D341Med (cell line): Measurements from ENCODE around the gene MAN1A1.

Experiments used
- DNase-seq: peaks from one replicate; pipeline ENCODE4 v3.0.0; 2012; ENCODE audit warnings: low spot score

The MAN1A1 gene

DNA sequence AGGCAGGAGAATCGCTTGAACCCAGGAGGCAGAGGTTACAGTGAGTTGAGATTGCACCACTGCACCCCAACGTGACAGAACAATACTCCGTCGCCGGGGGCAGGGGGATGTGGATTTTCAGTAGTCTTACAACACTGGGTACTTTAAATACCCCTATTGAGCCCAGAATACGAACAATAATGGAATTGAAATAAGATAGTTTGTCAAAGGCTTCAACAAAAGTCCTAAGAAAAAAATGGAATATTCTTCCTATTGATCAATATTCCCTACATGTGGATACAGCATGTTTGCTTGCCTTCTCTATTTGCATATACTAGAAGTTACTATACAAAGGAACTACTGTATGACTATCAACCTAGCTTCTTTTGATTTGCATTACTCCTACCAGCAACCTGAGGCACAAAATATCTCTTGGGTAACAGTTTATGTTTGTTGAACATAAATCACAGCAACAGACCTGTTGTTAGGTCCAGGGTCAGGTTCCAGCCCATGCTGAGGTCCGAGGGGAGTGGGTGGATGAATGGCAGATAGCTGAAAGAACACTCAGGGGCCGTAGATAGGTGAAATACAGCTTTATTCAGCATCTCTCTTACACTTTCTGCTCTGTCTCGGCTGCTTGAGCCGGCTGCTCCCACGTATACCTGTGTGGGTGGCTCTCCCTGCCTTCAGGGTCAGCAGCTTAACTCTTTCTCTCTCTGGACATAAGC, 23.8 kb downstream of the MAN1A1 start:
- no peak for DNase-seq

DNA sequence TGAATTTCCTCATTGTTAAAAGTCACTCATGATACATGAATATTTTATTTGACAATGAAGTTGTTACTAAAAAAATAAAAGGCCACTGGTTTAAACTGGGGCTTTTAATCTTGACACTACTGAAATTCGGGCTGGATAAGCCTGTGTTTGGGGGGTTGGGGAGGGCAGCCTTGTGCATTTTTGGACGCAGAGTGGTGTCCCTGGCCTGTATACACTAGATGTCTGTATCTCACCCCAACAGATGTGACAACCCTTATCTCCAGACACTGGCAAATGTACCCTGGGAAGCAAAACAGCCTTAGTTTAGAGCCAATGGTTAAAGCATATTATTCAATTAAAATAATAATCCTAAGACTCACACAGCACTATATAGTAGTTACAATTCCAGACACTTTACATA, 24.8 kb downstream of the MAN1A1 start:
- DNase-seq = no peak

DNA sequence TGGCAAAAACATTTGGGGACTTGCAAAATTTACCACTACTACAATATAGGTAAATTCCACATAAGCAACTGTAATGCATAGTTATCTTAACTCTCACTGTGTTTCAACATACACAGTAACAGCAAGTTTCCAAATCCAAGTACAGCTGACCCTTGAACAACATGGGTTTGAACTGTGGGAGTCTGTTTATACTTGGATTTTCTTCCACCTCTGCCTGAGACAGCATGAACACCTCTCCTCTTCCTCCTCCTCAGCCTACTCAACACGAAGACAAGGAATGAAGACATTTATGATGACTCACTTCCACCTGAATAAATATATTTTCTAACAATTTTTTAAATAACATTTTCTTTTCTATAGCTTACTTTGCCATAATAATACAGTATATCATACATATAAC, 25.6 kb downstream of the MAN1A1 start:
- DNase-seq = no peak

DNA sequence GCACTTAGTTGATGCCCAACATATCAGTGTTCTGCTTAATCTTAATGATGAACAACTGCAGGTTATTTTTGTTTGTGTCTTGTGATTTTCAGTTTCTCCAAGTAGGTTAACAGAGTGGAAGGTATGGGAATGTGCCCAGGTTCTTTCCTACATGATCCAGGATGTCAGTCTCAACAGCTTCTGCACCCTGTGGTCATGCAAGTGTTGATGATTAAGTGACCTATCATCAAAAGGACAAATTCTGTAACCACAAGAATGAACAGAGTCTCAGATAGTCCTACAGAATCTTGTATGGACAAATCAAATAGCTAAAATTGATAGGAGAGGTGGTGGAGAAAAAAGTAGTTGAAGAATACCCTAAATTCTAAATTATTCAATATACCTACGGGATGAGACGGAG, 26.1 kb downstream of the MAN1A1 start:
- no peak for DNase-seq

DNA sequence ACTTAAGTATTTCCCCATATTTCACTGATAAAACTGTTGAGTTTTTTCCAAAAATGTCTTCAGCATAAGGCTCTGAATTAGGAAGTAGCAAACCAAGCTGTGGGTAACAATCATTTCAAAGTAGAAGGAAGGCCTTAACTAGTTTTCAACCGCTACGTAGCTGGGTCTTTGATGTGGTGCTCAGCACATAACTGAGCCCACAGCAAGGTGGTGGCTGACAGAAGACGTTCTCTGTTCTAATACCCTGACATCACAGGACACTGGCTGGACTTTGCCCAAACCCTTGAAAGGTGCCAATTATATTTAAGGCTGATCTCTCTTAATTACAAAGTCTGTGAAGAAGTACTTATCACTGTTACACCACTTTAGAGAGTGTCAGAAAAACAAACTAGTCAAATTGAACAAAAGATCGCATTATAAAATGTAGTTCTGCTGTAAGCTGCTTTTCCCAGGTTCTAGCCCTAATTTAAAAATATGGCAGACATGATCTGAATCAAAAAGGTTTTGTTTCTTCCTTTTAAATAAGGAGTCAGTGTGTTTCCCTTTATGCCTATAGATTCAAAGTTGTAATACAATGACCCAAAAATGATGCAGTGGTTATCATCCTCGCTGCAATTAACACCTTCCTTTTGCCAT, 26.7 kb downstream of the MAN1A1 start:
- DNase-seq = no peak

DNA sequence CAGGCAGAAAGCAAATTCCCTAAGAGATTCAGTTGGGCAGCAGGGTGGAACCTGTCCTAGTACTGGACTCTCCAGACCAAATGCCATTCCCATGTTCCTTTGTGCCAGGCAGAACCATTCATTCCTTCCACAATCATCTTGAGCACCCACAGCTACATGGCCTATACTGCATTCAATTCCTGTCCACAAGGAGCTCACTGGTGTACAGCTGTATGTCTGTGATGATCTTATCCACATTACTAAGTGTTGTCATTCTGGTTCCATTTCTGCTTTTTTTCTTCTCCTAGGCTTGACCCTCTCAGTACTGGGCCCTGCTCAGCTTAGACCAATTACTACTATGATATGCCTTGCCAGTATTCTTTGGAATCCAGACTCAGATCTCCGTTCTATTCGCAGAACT, 27.5 kb downstream of the MAN1A1 start:
- DNase-seq = no peak

DNA sequence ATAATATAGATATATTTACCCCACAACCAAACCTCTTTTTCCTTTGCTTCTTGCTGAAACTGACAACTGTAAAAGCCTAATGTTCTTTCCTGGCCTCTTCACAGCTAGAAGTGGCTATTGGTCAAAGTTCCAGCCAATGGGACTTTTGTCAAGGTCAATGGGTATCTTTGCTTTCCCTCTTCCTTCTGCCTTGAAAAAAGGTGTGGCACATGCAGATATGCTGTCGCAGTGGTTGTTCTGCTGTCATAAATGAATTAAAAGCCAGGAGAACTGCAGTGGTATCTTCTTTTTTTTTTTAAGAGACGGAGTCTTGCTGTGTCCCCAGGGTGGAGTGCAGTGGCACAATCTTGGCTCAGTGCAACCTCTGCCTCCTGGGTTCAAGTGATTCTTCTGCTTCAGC, 29.9 kb downstream of the MAN1A1 start:
- no peak for DNase-seq

DNA sequence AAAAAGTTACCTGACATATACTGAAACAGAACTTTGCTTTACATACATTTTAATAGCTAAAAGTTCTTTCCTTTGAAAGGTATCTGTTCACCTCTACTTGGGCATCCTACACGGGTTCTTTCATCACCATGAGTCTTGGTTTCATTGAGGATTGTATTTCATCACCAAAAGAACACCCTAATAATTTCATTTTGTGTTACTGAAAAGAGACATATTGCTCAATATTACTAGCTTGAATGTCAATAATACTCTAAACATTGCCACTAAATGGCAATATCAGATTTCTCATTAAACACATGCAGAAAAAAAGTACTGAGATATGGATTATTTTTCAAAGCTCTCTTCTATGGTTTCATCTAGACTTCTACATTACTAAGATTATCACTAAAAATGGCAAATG, 30.8 kb downstream of the MAN1A1 start:
- no peak for DNase-seq

DNA sequence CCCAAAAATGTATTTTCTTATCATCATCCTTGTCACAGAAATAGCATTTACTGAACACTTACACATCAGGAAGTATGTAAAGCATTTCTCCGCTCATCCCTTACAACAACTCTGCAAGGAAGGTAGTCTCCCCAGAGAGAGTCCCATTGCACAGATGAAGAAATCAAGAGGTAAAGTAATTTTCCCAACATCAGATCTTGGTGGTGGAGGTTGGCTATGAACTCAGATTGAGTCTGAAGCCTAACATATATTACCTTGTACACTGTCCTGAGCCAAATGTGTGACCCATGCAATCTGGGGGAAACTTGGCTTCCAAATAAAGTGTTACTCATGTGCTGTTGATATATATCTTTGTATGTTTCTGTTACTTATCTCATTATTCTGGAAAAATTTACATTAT, 31.4 kb downstream of the MAN1A1 start:
- no peak for DNase-seq

DNA sequence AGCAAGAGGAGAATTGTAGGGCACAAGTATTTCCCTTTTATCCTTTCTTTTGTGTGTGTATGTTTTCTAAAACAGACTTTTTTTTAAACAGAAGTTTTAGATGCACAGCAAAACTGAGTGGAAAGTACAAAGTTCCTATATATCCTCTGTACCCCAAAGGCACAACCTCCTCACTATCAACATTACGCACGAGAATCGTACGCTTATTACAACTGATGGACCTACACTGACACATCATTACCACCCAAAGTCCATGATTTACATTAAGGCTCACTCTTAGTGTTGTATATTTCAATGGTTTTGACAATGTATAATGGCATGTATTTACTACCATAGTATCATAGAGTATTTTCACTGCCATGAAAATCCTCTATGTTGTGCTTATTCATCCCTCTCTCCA, 32.6 kb downstream of the MAN1A1 start:
- DNase-seq = no peak

DNA sequence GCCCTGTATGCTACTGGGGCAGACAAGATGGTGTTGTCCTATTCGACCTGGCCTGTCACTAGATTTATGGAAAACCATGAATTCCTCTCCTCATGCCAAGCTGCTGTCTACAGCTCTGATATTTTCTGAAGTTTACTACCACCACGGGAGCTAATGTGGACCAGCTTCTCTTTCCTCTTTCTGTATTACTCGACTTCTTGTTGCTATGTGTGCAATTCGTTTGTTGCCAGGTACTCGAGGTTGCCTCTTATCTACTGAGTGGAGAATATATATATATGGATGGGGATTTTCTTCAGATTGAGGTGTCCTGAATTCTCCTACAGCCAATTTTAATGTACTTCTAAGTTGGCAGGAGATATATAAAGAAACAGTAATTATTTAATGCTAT, 34.7 kb downstream of the MAN1A1 start:
- DNase-seq = no peak

DNA sequence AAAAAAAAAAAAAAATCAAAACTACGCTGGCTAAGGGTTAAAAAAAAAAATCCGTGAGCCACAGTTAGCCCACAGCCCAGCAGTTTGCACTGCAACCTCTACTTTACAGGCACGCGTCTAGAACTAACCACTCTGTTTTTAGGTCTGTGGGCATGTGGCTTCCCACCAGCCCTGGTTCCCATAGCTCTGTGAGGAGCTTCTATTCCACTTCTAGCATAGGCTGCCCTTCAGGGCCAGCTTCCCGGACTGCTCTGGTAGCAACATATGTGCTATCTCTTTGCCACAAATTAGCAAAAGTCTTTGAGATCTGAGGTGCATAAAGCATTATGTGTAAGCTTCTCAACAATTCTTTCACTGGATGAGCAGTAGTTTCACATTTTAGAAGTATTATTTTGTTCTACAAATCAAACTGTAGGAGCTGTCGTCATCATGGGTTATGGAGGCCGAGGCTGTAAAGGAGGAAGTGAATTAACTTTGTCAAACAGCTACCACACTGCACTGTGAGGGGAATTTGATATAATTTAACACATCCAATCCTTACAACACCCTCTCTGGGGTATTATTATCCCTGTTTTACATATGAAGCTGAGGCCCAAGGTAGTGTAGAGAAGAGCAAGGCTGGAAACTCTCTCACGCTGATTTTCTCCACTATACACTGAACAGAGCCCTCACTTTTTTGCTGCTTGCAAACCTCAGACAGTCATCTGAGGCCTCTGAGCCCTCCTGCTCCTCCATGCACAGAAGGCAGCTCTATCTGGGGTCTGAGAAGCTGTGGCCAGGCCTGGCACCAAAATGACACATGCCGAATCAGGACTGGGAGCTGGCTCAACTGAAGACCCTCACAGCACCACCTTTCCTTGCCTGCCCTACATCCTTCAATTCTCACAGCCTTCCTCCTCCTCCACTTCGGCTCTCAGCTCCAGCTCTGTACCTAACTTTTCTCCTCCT, 35.4 kb downstream of the MAN1A1 start:
- DNase-seq = no peak

DNA sequence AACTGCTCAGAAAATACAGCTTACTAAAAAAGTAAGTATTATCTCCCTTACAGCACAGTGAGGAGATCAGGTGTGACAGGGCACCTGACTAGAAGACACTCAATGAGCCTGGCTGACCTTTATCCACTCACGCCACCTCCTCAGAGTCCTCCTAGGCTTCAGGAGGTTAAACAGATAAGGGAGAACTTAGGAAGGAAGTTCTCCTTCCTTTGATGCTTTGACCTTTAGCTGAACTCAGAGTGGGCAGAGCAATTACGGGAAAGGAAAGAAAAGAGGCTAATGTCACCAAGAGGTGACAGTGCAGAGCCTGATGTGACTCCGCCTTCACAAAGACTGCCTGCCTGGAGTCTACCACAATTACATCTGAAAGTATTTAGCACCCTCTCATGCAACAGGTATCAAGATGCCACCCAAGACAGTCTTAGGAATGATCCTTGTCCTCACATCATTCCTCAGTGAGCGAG, 36.7 kb downstream of the MAN1A1 start:
- no peak for DNase-seq

DNA sequence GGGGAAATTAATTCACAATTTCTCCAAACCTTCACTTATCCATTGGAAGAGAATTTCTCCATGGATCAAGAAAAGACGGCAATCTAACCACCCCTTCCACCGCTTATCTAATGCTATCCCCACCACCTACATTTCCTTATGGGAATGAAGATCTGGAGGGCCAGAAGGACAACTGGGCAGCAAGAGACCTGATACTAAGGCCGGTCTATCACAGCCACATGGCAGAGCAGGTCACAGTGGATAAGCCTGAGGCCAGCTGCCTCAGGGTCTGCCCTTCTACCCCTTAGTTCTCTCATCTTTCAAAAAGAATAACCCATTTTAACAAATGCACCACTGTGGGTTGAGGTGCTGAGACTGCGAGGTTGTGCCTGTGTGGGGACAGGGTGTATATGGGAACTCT, 37.1 kb downstream of the MAN1A1 start:
- DNase-seq = no peak

DNA sequence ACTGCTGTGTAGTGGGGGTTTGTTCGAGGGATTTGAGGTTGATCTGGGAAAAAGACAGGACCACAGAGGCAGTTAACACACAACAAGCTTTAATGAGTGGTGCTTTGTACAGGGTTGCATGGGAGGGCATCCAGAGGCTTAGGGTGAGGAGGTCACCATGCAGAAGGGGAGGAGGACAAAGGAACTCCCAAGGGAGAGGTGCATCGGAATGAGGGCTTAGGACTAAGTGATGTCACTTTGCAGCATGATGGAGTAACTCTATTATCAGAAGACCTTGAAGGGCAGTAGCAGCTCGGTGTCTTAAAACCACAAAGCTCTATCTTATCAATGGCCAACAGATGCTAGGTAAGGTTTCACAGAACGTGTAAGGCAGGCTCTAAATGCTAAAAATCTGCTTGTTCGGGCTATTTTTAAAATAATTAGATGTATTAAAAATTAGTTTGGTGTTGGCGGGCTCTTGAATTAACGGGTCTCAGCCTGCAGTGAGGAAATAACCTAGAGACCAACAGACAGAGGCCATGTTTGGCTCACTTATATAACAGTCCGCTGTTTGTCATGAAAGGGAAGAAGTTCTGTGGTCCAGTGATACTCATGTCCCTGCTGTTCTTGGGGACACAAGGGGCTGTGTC, 37.9 kb downstream of the MAN1A1 start:
- DNase-seq = no peak

DNA sequence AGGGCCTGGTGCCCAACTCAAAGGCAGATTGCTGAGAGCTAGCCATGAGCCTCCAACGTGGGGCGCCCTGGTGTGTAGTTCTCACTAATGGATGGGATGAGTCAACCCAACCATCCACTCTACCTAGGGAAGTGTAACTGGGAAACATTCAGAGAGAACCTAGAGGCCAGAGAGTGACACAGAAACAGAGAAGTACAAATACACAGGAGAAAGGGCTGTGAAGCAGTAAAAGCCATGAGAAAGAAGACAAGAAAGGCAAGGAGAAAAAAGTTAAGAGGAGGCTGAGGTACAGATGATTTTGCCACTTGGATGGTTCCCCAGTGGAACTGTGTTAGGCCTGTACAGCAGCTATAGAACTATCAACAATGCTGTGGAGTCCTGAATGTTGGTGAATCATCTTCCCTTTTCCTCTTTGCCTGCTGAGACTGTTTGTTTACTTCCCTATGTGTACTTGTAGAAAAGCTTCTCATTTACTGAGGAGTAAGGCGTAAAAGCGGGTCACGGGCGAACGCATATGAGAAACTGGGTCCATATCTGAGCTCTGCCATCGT, 39.0 kb downstream of the MAN1A1 start:
- no peak for DNase-seq

DNA sequence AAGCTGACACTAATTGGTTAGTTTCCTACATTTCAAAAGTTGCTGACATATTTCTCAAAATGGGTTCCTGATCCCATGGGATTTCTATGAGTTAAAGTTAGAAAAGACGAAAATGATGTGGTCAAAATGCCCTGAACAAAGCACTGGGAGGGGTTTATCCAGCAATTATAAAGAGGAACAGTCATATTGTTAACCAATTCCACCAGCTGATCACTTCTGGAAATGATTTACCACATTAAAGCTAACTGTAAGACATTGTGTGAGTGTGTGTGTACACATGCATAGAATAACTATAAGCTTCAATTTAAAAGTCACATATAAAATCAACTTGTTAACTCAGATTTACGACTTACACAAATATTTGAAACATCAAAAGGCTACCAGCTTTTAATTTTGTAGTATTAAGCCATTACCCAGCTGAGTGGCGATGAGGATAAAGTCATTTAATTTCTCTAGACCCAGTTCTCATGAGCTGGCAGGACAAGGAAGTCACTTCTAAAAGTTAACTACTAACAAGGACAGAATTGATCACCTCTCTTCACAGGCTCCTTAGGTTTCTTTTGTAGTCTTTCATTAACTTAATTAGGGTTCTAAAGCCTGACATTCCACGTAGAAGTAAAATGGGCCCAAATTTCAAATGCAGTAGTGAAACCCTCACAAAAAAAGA, 40.4 kb downstream of the MAN1A1 start:
- DNase-seq = no peak

DNA sequence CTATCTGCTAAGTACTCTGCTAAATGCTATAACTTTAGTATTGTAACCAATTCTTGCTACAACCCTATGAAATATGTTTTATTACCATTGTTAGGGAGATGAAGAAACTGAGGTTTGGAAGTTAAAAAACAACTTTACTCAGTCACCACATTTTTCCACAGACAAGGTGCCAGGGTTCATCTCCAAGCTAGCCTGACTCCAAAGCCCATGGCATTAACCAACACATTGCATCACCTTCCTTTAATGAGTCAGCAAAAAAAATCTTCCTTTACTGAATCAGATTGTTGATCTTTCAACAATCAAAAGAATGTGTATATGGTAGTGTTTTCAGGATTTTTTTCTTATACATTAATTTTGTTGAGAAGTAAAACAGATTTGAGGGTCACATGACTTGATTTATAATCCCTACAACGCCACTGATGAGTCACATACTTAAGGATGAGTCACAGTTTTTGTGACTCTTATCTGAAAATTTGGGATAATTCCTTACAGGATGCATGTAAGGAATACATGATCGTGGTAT, 41.5 kb downstream of the MAN1A1 start:
- no peak for DNase-seq

DNA sequence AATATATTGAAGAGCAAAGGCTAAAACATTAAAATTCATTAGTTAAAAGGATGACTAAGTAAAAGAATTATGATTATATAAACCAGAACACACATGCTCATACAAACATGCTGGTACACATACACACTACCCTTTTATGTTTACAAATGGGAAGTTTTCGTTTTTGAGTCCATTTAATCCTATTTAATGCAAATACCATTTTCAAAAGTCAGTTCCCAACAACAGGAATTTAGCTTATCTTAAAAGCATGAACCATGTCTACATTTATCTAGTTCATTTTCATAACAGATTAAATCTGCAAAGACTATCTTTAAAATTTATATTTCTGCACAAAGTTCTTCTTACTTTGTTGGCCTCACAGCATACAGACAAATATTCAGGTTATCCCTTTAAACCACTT, 42.5 kb downstream of the MAN1A1 start:
- no peak for DNase-seq

DNA sequence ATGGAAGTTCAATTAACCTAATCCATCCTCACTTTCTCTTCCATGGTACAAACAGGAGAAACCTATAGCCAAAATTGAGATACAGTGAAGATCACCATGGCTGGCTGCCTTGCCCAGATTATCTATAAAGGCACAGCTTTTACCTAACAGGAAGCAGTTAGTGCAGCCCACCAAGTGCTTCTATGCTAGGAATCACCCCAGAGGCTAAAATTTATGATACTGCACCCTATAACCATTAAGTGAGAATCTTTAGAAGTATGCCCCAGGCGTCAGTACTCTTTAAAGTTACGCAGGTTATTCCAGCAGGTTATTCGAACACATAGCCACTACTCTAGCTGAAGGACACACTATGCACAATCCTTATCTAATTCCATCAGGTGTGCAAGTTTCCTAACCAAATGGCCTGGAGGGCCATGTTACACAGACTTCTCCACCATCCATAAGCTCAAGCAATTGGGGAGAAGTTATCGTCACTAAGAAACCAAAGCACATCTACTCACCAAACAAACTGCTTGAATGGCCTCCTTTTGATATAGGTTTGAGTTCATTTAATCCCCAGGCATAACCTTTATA, 43.1 kb downstream of the MAN1A1 start:
- DNase-seq = no peak
